Limb (tissue), 2 donors: ENCODE measurements around the gene HSPA4.

Experiments used
- DNase-seq, 2 donors: peaks; one replicate each; pipeline ENCODE4 v3.0.0-alpha.2; 2016; ENCODE audit errors: extremely low spot score in 2 of 2

Gene HSPA4

DNA sequence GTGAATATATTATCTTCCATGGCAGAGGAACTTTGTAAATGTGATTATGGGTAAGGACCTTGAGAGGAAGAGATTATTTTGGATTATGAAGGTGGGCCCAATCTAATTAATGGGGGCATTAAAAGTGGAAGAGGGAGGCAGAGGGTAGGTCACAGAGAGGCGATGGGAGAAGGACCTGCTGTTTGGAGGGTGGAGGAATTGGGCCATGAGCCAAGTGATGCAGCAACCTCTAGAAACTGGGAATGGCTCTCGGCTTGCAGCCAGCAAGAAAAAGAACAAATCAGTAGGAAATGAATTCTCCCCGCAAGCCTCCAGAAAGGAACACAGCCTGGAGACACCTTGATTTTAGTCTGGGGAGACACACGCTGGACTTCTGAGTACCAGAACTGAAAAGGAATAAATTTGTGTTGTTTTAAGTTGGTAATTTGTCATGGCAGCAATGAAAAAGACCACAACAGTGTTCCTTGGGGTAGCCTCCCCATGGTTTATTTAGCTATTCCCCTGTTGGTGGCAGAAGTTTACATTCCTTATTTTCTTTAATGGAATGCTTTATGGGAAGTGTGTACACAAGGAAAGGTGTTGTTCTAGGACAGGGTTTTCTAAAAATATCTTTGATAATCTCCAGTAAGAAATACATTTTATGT is 103.6 kb downstream of the HSPA4 start:
- no peak for DNase-seq
